Right lobe of liver (tissue), 4 donors: ENCODE measurements around the gene ZNF768.

Experiments used
- CTCF ChIP-seq, 4 donors: fragments of 200-600 bp in 3 of 4; fragments of 450-650 bp in 1 of 4; IDR thresholded peaks; one replicate each; pipeline versions ENCODE4 v1.5.1 to v1.8.0; 2016 to 2022; ENCODE audit warnings: antibody characterized with exemption in 4 of 4, mild to moderate bottlenecking in 2 of 4
- POLR2A ChIP-seq: fragments of 450-650 bp; IDR thresholded peaks from one replicate; pipeline ENCODE4 v1.6.1; 2017; ENCODE audit warnings: antibody characterized with exemption, mild to moderate bottlenecking
- donor health status: DM: no; HTN: no; CAD: no.
- donor health status: DM: no; HTN: no; CAD: no.
- donor health status: DM: no; HTN: yes; CAD: no.

- TF ChIP-seq CTCF (IDR thresholded peaks at IDR 0.05) (no peak), POLR2A (no peak)
Measured at GRCh38 chr16:30526137-30526822, at the start of gene ZNF768.
